Thyroid gland (tissue), 4 donors: Measurements from ENCODE around the gene GBE1. TPM values are rescaled to one million over a fixed set of nuclear protein-coding genes. Genes with fewer than 3 reads are reported as not detected.

Experiments
- DNase-seq, 2 donors: peaks; one replicate each; pipeline ENCODE4 v3.0.0-alpha.2; 2019
- H3K27ac ChIP-seq, 3 donors: fragments of 200-600 bp; sonication (generic); 1 replicate in 2 of 3; 2 replicates in 1 of 3; pipeline ENCODE4 v1.5.1; 2016 to 2019; ENCODE audit warnings: mild to moderate bottlenecking in 1 of 3, moderate library complexity in 1 of 3
- H3K27me3 ChIP-seq: fragments of 200-600 bp; sonication (generic); one replicate; pipeline ENCODE4 v1.5.1; 2019
- H3K36me3 ChIP-seq, 2 donors: fragments of 200-600 bp; sonication (generic); one replicate each; pipeline ENCODE4 v1.5.1; 2016 to 2019
- H3K4me1 ChIP-seq, 2 donors: fragments of 200-600 bp; sonication (generic); one replicate each; pipeline ENCODE4 v1.5.1; 2017 to 2019
- H3K4me3 ChIP-seq, 3 donors: fragments of 200-600 bp; sonication (generic); replicated peaks in 1 of 3; 1 replicate in 2 of 3; 2 replicates in 1 of 3; pipeline ENCODE4 v1.5.1; 2016; ENCODE audit warnings: mild to moderate bottlenecking in 1 of 3
- H3K9me3 ChIP-seq: fragments of 200-600 bp; sonication (generic); one replicate; pipeline ENCODE4 v1.5.1; 2017
- CTCF ChIP-seq, 6 experiments: fragments of 200-600 bp in 3 of 6; fragments of 450-650 bp in 3 of 6; sonication (generic) in 3 of 6; IDR thresholded peaks; one replicate each; pipeline ENCODE4 v1.5.1; 2016 to 2019; ENCODE audit warnings: antibody characterized with exemption in 6 of 6, mild to moderate bottlenecking in 2 of 6, inconsistent platforms in 1 of 6, moderate library complexity in 1 of 6
- POLR2A ChIP-seq, 2 donors: fragments of 450-650 bp; IDR thresholded peaks; one replicate each; pipeline ENCODE4 v1.6.1; 2017; ENCODE audit warnings: antibody characterized with exemption in 2 of 2, mild to moderate bottlenecking in 2 of 2, moderate library complexity in 1 of 2
- WGBS, 2 donors: methylation state at CpG; one replicate each; pipeline ENCODE4 v1.1.5; 2017; 5-methylcytosine and 5-hydroxymethylcytosine counted together
- intact Hi-C: fragments of 100-400 bp; cut with DNase I; formaldehyde crosslinking; loops from one replicate; pipeline ENCODE4 v1.15.1; 2023
- total RNA-seq, 4 donors: library from RNA; depleted of rRNA; stranded (reverse); fragments of >200 nt; gene quantifications; one replicate each; pipeline ENCODE4 v1.2.3, GENCODE V29; 2016

GBE1 gene
- total RNA-seq, 4 donors from 2014 or later = 33.4 to 58.4 (median 40.8) TPM

- 43 to 52% methylated on average over 4 of the region's 4 CpGs for WGBS, 2 donors
- intact Hi-C loops = no loop called here
- H3K4me3 ChIP-seq = no peak overlapping the region
- DNase-seq = no peak
- H3K27me3 ChIP-seq = no peaks in the 10 kb centered on the region
- H3K4me1 ChIP-seq = peaks cover 0 to 10% of the 10 kb centered on the region in 2 donors
- H3K36me3 ChIP-seq = no peaks in the 10 kb centered on the region
- H3K27ac ChIP-seq = peak overlapping the region; percentile 47 to 60 (median 52)
- H3K9me3 ChIP-seq = no peaks in the 10 kb centered on the region
- TF ChIP-seq CTCF (IDR thresholded peaks at IDR 0.05) (no peak), POLR2A (IDR thresholded peaks at IDR 0.05) (no peak)
Observed at GRCh38 chr3:81723732-81724313, 37.6 kb downstream of the GBE1 start.

GRCh38 chr3:81718311-81718710, 43.1 kb downstream of the GBE1 start:
- no peak for TF ChIP-seq POLR2A (IDR thresholded peaks at IDR 0.05)
- no peak for TF ChIP-seq CTCF (IDR thresholded peaks at IDR 0.05)
- intact Hi-C loops = no loop called here
- Histone ChIP-seq H3K4me1 (peaks cover 6 to 7% of the 10 kb centered on the region in 2 donors), H3K4me3 (no peak overlapping the region), H3K9me3 (no peaks in the 10 kb centered on the region), H3K27ac (no peak overlapping the region), H3K27me3 (no peaks in the 10 kb centered on the region), H3K36me3 (no peaks in the 10 kb centered on the region)
- DNase-seq = no peak
- WGBS, 2 donors = 90% methylated on average over 1 of the region's 1 CpG

GRCh38 chr3:81716870-81717509, 44.5 kb downstream of the GBE1 start:
- H3K36me3 ChIP-seq = no peaks in the 10 kb centered on the region
- H3K27me3 ChIP-seq = no peaks in the 10 kb centered on the region
- TF ChIP-seq POLR2A (IDR thresholded peaks at IDR 0.05) (no peak), CTCF (IDR thresholded peaks at IDR 0.05) (no peak)
- H3K27ac ChIP-seq = peak overlapping the region; percentile 38 to 55 (median 53)
- peaks cover 6% of the 10 kb centered on the region in 2 donors for H3K4me1 ChIP-seq
- no peaks in the 10 kb centered on the region for H3K9me3 ChIP-seq
- intact Hi-C loops = no loop called here
- DNase-seq = peak; percentile 60 to 63
- H3K4me3 ChIP-seq = no peak overlapping the region
- WGBS, 2 donors = 43 to 52% methylated on average over 3 of the region's 3 CpGs

GRCh38 chr3:81713031-81713430, 48.4 kb downstream of the GBE1 start:
- Histone ChIP-seq H3K4me1 (peaks cover 6% of the 10 kb centered on the region in 2 donors), H3K9me3 (no peaks in the 10 kb centered on the region), H3K27ac (no peak overlapping the region), H3K36me3 (no peaks in the 10 kb centered on the region), H3K27me3 (no peaks in the 10 kb centered on the region), H3K4me3 (no peak overlapping the region)
- DNase-seq = no peak
- intact Hi-C loops = no loop called here
- TF ChIP-seq POLR2A (IDR thresholded peaks at IDR 0.05) (no peak), CTCF (IDR thresholded peaks at IDR 0.05) (no peak)
- 97 to 99% methylated on average over 4 of the region's 4 CpGs for WGBS, 2 donors

- Histone ChIP-seq H3K27me3 (no peaks in the 10 kb centered on the region), H3K4me3 (no peak overlapping the region), H3K4me1 (no peaks in the 10 kb centered on the region), H3K27ac (no peak overlapping the region), H3K9me3 (no peaks in the 10 kb centered on the region), H3K36me3 (no peaks in the 10 kb centered on the region)
- intact Hi-C loops = no loop called here
- no peak for DNase-seq
- TF ChIP-seq CTCF (IDR thresholded peaks at IDR 0.05) (no peak), POLR2A (IDR thresholded peaks at IDR 0.05) (no peak)
- 91% methylated on average over 2 of the region's 2 CpGs for WGBS, 2 donors
Observed at GRCh38 chr3:81709606-81710005, 51.8 kb downstream of the GBE1 start.
